ENCODE data around the gene CEBPZ.
"Not testable (repeated sequence)": the region's sequence is repeated elsewhere in the genome, so short reads cannot be mapped to it uniquely, and the experiment has no call there.

The CEBPZ gene

DNA sequence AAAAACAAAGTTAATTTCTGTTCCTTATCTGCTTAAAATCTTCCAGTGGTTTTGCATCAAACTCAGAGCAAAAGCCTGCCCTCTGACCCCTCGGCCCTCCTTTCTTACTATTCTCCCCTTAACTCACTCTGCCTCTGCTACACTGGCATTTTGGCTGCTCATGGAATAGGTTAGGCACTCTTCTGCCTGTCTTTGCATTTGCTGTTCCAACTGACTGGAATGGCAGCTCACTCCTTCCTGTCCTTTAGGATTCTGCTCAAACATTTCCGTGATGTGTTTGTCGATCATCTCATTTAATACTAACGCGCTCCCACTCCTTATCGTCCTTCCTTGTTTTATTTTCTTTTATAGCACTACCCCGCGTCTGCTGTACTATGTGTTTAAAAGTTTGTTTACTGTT, 815 bp downstream of the CEBPZ start:
- H3K9me3 ChIP-seq (ENCODE audit: insufficient read depth, low read depth, low read length), result no peaks in the 10 kb centered on the region
- TF ChIP-seq CTCF (conservative IDR thresholded peaks at IDR 0.05; ENCODE audit: low read length), result no peak
- no peak for TF ChIP-seq EZH2phosphoT487 (IDR thresholded peaks at IDR 0.05; ENCODE audit: borderline replicate concordance)
- H4K20me1 ChIP-seq (ENCODE audit: insufficient read depth, low read length, poor library complexity, severe bottlenecking), result peaks cover 51% of the 10 kb centered on the region
- H3K27me3 ChIP-seq (ENCODE audit: insufficient read depth, low read length, poor library complexity, severe bottlenecking), result no peaks in the 10 kb centered on the region
- peaks cover 17% of the 10 kb centered on the region; the same call in 1 of the 2 replicates for H3K36me3 ChIP-seq (ENCODE audit: insufficient read depth, low read length)
- H2AFZ ChIP-seq (ENCODE audit: low read length), result peak overlapping the region; percentile 99; the same call in 1 of the 2 replicates
- H3F3A ChIP-seq (ENCODE audit: low read depth), result no peaks in the 10 kb centered on the region
- H3K4me2 ChIP-seq (ENCODE audit: low read depth, low read length, poor library complexity, severe bottlenecking), result peak overlapping the region; percentile 84
- peaks cover 61% of the 10 kb centered on the region for H3K4me1 ChIP-seq (ENCODE audit: insufficient read depth, low read length, poor library complexity, severe bottlenecking)
- H3K9ac ChIP-seq (ENCODE audit: low read depth, low read length, poor library complexity, severe bottlenecking), result peak overlapping the region; percentile 87
- H3K4me3 ChIP-seq (ENCODE audit: low read length, poor library complexity, severe bottlenecking), result peak overlapping the region; percentile 87
- peaks cover 92% of the 10 kb centered on the region for H3K79me2 ChIP-seq (ENCODE audit: insufficient read depth, low read length)
- no peaks in the 10 kb centered on the region for H3K9me2 ChIP-seq (replicated peaks; ENCODE audit: low read depth, low read length)

DNA sequence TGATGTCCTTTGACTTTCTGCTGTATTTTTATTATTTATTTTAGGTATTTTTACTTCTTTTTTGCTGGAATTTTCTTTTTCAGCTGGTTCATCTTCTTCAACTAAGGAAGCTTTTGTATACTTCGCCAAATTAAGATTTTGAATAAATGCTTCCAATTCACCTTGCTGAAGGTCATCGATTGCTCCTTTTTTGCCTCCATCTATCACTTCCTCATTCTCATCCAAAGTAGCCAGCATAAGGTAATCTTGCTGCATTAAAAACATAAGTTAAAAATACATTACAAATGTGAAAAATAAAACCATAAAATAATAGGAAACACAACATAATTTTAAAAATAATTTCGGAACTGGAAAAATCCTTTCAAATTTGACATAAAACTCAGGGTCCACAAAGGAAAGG, 2.6 kb downstream of the CEBPZ start:
- Histone ChIP-seq H3K9ac (ENCODE audit: low read depth, low read length, poor library complexity, severe bottlenecking) (peak overlapping the region; percentile 87), H3F3A (ENCODE audit: low read depth) (no peaks in the 10 kb centered on the region), H3K36me3 (ENCODE audit: insufficient read depth, low read length) (peaks cover 17% of the 10 kb centered on the region; the same call in 1 of the 2 replicates), H3K9me2 (replicated peaks; ENCODE audit: low read depth, low read length) (no peaks in the 10 kb centered on the region), H2AFZ (ENCODE audit: low read length) (no peak overlapping the region), H3K4me2 (ENCODE audit: low read depth, low read length, poor library complexity, severe bottlenecking) (peak overlapping the region; percentile 84), H3K27me3 (ENCODE audit: insufficient read depth, low read length, poor library complexity, severe bottlenecking) (no peaks in the 10 kb centered on the region), H3K4me3 (ENCODE audit: low read length, poor library complexity, severe bottlenecking) (peak overlapping the region; percentile 87), H3K79me2 (ENCODE audit: insufficient read depth, low read length) (peaks cover 88% of the 10 kb centered on the region), H3K4me1 (ENCODE audit: insufficient read depth, low read length, poor library complexity, severe bottlenecking) (peaks cover 64% of the 10 kb centered on the region), H4K20me1 (ENCODE audit: insufficient read depth, low read length, poor library complexity, severe bottlenecking) (peaks cover 65% of the 10 kb centered on the region), H3K9me3 (ENCODE audit: insufficient read depth, low read depth, low read length) (no peaks in the 10 kb centered on the region)
- TF ChIP-seq CTCF (conservative IDR thresholded peaks at IDR 0.05; ENCODE audit: low read length) (no peak), EZH2phosphoT487 (IDR thresholded peaks at IDR 0.05; ENCODE audit: borderline replicate concordance) (no peak)

- Histone ChIP-seq H3K36me3 (ENCODE audit: insufficient read depth, low read length) (peaks cover 31% of the 10 kb centered on the region; the same call in 1 of the 2 replicates), H3K27me3 (ENCODE audit: insufficient read depth, low read length, poor library complexity, severe bottlenecking) (no peaks in the 10 kb centered on the region), H3K9ac (ENCODE audit: low read depth, low read length, poor library complexity, severe bottlenecking) (peak overlapping the region; percentile 33), H4K20me1 (ENCODE audit: insufficient read depth, low read length, poor library complexity, severe bottlenecking) (peaks cover 80% of the 10 kb centered on the region), H3K79me2 (ENCODE audit: insufficient read depth, low read length) (peaks cover 81% of the 10 kb centered on the region), H3K4me2 (ENCODE audit: low read depth, low read length, poor library complexity, severe bottlenecking) (peak overlapping the region; percentile 84), H3K4me3 (ENCODE audit: low read length, poor library complexity, severe bottlenecking) (peak overlapping the region; percentile 61), H3K9me3 (ENCODE audit: insufficient read depth, low read depth, low read length) (no peaks in the 10 kb centered on the region), H3K4me1 (ENCODE audit: insufficient read depth, low read length, poor library complexity, severe bottlenecking) (peaks cover 55% of the 10 kb centered on the region), H3K9me2 (replicated peaks; ENCODE audit: low read depth, low read length) (no peaks in the 10 kb centered on the region), H2AFZ (ENCODE audit: low read length) (no peak overlapping the region), H3F3A (ENCODE audit: low read depth) (no peaks in the 10 kb centered on the region)
- no peak for TF ChIP-seq CTCF (conservative IDR thresholded peaks at IDR 0.05; ENCODE audit: low read length)
- no peak for TF ChIP-seq EZH2phosphoT487 (IDR thresholded peaks at IDR 0.05; ENCODE audit: borderline replicate concordance)
Measured at GRCh38 chr2:37226863-37227262, 4.5 kb downstream of the CEBPZ start.

- H3F3A ChIP-seq (ENCODE audit: low read depth); H3K9me3 ChIP-seq (ENCODE audit: insufficient read depth, low read depth, low read length); H3K27me3 ChIP-seq (ENCODE audit: insufficient read depth, low read length, poor library complexity, severe bottlenecking); H2AFZ ChIP-seq (ENCODE audit: low read length); H3K9me2 ChIP-seq (replicated peaks; ENCODE audit: low read depth, low read length); H3K9ac ChIP-seq (ENCODE audit: low read depth, low read length, poor library complexity, severe bottlenecking): not testable (repeated sequence)
- Histone ChIP-seq H3K79me2 (ENCODE audit: insufficient read depth, low read length) (peaks cover 64% of the 10 kb centered on the region), H3K4me1 (ENCODE audit: insufficient read depth, low read length, poor library complexity, severe bottlenecking) (peaks cover 49% of the 10 kb centered on the region), H3K4me2 (ENCODE audit: low read depth, low read length, poor library complexity, severe bottlenecking) (peak overlapping the region; percentile 55), H4K20me1 (ENCODE audit: insufficient read depth, low read length, poor library complexity, severe bottlenecking) (peaks cover 69% of the 10 kb centered on the region), H3K4me3 (ENCODE audit: low read length, poor library complexity, severe bottlenecking) (peak overlapping the region; percentile 15), H3K36me3 (ENCODE audit: insufficient read depth, low read length) (peaks cover 47% of the 10 kb centered on the region; the same call in 1 of the 2 replicates)
Measured at GRCh38 chr2:37225129-37225528, 6.3 kb downstream of the CEBPZ start.
